Smooth muscle cell of the brain vasculature (primary cell): ENCODE data around the gene CCL7.
A peak's percentile ranks its signal among the peaks of the same experiment; 100 is the strongest.

Experiments
- DNase-seq: peaks from one replicate; pipeline ENCODE4 v3.0.0-alpha.2; 2012; ENCODE audit warnings: low read depth, low spot score

Gene CCL7

DNA sequence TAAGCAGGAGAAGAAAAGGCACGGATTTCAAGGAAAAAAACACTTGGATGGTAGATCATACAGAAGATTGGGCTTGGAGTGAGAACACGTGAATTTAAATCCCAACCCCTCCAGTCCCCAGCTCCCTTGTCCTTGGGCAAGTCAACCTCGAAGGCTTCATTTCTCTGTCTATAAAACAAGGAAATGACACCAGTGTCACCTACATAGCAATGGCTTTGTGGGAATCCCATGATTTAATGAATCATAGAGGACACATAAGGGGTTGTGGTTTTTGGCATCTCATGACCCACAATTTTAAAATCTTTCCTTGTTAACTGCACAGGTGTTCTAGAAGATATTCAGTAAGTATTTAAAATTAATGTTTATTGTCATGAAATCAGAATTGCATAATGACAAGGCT is 23.1 kb upstream of the CCL7 start:
- no peak for DNase-seq

DNA sequence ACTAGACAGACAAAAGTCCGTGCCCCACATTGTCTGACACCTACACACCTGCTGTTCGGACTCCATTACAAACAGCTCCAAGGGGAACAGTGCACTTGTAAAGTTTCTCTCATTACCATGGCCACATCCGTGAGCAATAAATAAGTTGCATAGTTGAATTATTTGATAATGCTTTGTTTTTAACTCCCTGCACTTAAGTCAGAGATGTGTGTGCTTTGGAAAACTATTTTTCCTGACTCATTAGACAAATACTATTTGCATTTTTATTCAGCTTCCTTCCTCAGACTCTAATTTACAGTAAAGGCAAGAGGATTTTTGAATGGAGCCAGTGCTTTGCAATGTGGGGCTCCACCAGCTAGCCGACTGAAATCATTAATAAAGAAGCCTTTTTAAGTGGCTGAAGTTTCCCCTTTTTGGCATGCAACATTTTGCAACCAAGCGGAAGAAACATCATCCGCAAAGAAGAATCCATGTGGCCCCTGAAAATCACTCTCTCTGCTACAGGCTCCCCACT is 21.5 kb upstream of the CCL7 start:
- no peak for DNase-seq

- DNase-seq, result no peak
Observed at GRCh38 chr17:34249061-34249460, 21.0 kb upstream of the CCL7 start.

DNA sequence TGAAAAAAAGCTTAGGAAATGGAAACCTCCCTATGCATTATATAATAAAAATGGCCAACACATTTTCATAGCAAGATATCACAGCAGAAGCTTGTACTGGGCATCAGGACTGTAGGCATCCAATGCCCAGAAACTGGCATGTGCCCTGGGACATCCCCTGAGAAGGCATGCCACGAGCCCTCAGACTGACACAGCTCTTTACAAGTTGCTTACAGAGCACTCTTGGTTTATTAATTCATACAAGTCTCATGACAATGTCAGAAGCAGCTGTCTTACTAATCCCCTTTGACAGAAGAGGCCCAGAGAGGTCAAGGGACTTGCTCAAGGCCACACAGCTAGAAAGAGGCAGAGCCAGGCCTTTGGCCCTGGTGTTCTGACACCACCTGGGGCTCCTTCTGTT is 20.5 kb upstream of the CCL7 start:
- no peak for DNase-seq

GRCh38 chr17:34251186-34251585 is 18.8 kb upstream of the CCL7 start:
- DNase-seq, result no peak

- DNase-seq, result no peak
Observed at GRCh38 chr17:34252095-34252443, 18.0 kb upstream of the CCL7 start.

- peak; percentile 68 for DNase-seq
Observed at GRCh38 chr17:34252444-34253138, 17.4 kb upstream of the CCL7 start.

- DNase-seq, result no peak
Observed at GRCh38 chr17:34253139-34253525, 16.9 kb upstream of the CCL7 start.

- no peak for DNase-seq
Observed at GRCh38 chr17:34254146-34254545, 15.9 kb upstream of the CCL7 start.

GRCh38 chr17:34254651-34255380 is 15.2 kb upstream of the CCL7 start, which contains the start of gene CCL2:
Gene CCL2 (plus strand): TSS chr17:34255285. CDS start chr17:34255350, 65 bp downstream.
- no peak for DNase-seq

DNA sequence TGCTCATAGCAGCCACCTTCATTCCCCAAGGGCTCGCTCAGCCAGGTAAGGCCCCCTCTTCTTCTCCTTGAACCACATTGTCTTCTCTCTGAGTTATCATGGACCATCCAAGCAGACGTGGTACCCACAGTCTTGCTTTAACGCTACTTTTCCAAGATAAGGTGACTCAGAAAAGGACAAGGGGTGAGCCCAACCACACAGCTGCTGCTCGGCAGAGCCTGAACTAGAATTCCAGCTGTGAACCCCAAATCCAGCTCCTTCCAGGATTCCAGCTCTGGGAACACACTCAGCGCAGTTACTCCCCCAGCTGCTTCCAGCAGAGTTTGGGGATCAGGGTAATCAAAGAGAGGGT is 14.7 kb upstream of the CCL7 start:
- no peak for DNase-seq

DNA sequence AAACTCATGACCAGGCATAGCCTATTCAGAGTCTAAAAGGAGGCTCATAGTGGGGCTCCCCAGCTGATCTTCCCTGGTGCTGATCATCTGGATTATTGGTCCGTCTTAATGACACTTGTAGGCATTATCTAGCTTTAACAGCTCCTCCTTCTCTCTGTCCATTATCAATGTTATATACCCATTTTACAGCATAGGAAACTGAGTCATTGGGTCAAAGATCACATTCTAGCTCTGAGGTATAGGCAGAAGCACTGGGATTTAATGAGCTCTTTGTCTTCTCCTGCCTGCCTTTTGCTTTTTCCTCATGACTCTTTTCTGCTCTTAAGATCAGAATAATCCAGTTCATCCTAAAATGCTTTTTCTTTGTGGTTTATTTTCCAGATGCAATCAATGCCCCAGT is 14.2 kb upstream of the CCL7 start:
- no peak for DNase-seq

- DNase-seq, result no peak
Observed at GRCh38 chr17:34257299-34257985, 12.6 kb upstream of the CCL7 start.

GRCh38 chr17:34257986-34258326 is 12.1 kb upstream of the CCL7 start:
- no peak for DNase-seq

- DNase-seq, result no peak
Observed at GRCh38 chr17:34259146-34259545, 10.9 kb upstream of the CCL7 start.

DNA sequence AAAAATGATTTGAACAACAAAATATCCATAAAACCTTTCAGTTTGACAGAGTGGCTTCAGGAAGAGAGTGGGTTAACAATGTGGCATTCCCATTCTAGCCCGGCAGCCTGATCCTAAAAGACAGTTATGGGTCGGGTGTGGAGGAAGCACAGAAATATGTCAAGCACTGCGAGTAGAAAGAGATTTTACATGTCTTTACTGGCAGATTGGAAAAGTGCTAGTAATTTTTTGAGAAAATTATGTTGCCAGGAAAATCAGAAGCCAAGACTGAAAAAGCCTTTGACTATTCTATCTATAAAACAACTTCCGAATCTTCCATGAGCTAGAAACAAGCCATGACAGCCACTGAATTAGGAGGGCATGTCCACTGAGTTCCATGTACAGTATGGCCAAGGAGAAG is 9.2 kb upstream of the CCL7 start:
- DNase-seq, result no peak

- DNase-seq, result no peak
Observed at GRCh38 chr17:34261568-34262337, 8.3 kb upstream of the CCL7 start.

- DNase-seq, result no peak
Observed at GRCh38 chr17:34265711-34266110, 4.3 kb upstream of the CCL7 start.

DNA sequence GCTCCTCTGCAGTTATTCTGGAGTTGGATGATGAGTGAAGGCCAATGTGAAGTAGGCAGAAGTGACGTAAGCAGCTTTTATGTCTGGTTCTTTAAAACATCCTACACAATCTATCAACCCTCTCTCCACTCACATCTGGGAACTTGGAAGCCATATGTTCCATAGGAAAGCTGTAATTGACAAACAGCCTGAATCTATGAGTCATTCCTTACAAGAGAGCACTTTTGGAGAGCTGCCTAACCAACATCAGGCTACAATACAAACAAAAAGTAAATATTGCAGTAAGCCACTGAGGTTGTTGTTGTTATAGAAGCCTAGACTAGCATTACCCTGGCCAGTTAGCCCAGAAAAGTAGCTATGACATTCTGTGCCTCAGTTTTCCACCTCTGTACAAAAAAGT is 5.9 kb downstream of the CCL7 start:
- DNase-seq, result no peak

DNA sequence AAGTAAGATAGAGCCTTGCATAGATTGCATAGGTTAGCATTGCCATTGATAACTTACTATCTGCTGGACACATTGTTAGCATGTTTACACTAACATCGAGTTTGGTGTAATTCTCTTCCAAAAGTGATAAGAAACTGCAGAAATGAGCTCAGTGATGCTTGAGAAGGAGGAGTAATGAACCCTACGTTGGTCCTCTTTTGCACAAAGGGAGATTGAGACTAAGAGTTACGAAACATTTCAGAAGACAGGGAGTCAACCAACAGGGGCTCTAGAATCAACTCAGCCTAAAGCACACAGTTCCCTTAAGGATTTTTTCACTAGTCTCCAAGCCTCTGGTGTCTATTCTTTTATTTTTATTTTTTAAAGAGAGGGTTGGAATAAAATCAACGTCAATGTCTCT is 6.8 kb downstream of the CCL7 start:
- DNase-seq, result no peak

DNA sequence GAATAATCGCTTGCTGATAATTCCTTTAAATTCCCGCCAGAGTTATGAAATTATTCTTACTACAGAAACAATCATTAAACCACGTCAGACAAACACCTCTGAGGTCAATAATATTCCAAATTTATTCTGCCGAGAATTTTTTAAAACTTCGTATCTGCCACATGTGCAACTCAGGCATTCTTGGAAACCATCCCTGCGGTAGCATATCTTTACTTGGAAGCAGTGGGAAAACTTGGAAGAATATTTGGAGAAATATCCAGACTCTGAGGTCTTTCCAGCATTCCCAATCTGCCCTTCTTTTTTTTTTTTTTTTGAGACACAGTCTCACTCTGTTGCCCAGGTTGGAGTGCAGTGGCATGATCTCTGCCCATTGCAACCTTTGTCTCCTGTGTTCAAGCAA is 13.6 kb downstream of the CCL7 start:
- DNase-seq, result no peak

- no peak for DNase-seq
Observed at GRCh38 chr17:34285286-34285792, 15.3 kb downstream of the CCL7 start, which contains the start of gene CCL11. Gene CCL11 (plus strand): TSS chr17:34285742. CDS start chr17:34285809, 67 bp downstream.
